ENCODE measurements around the gene PRKCH. TPM values are rescaled to one million over a fixed set of nuclear protein-coding genes. Genes with fewer than 3 reads are reported as not detected.

The PRKCH gene
- total RNA-seq, 1 experiment from 2014 or later = 3.5 TPM

DNA sequence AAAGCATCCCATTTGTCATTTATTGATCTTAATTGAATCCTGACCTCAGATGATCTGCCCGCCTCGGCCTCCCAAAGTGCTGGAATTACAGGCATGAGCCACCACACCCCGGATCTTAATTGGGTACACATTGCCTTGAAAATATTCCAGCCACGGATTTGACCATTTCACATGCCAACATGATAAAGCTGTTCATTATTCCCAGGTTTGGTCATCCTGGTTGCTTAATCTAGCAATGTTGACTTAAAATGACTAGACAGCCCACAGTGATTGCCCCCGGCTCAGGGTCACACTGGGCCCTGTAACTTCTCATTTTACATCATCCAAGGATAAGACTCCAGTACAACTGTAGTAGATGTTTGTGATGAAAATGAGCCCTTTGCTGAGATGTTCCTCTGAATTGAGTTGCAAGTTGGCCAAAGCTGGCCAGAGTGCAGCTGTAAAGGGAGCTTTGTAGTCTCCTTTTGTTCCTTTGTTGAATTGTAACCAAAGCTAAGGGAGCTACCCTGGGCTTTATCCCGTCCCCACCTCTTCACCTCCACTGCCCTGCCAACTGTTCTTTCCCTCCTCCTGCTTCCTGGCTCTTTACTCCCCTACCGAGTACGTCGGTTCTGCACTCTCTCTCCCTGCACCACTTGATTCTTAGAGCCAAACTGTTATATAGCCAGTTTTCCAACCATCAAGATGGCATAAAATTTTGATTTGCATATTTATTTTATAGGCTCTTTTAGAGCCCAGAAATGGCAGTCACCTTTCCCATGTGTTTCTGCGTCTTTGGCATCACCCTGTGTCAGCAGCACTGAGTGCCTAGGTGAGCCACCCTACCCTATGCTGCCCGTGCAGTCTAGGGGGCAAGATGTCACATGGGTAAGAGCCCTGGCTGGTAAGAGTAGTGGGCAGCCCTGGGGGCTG, 232.6 kb downstream of the PRKCH start:
- peak; percentile 90 for DNase-seq (ENCODE audit: low spot score)

DNA sequence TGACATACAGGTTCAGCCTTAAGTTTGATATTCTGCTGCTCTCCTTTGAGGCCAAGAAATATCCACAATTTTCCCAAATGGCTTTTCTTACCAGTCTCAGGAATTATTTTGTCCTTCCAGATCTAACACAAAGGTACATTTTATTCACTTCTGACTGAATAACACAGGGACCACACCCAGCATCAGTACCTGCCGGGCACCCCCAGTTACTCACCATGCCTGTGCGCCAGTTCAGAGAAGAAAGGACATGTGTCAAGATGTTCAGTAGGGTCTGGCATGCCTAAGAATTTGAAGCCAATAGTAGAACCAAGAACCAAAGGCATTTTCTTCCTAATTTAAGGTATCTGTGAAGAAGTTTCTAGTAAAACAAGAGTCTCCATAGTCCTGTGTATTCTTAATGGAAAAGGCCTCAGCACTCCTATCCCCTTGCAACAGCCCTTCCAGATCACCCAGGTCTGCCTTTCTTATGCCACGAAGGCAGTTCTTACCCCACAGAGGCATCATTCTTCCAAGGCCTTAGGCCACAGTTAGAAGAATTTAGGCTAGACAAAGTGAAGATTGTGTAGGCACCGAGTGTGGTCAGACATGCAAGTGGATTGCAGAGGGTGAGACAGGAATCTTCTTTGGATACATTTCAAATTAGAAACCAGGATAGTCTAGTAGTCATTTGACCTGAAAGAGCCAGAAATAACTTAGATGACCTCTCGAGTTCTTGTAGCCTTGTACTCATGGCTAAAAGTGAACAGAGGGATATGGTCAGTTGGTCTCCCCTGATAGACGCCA, 233.9 kb downstream of the PRKCH start:
- DNase-seq (ENCODE audit: low spot score) = no peak

DNA sequence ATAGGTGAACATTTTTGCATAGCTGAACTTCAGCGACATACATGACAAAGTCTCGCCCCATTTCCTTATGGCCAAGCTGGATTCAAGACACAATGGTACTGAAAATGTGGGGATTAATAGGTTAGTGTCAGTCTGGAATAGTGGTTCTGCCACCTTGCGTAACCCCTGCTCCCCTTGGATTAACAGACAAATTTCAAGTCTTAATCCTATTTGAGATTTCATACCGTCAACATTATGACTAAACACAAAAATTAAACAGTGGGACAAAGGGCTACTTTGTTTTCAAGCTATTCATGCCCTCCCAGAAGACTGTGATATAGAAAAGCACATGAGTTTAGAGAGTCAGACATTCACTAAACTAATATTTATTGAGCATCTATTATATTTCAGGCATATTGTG, 235.1 kb downstream of the PRKCH start:
- no peak for DNase-seq (ENCODE audit: low spot score)

DNA sequence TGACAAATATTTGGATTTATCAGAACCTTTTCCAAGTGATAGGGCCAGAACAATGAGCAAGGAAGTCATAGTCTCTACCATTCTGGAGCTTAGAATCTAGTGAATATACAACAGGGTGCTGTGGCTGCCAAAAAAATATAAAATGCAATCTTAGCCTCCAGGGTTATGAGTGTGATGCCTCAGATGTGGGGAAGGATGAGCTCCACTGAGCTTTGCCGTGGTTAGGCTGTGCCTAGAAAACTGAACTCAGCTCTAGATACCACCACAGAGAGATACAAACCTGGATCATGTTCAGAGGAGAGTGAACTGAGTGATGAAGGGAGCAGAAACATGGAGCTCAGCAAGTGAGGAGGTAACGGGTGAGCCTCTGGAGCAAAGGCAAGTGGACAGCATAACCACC, 235.9 kb downstream of the PRKCH start:
- DNase-seq (ENCODE audit: low spot score) = no peak

DNA sequence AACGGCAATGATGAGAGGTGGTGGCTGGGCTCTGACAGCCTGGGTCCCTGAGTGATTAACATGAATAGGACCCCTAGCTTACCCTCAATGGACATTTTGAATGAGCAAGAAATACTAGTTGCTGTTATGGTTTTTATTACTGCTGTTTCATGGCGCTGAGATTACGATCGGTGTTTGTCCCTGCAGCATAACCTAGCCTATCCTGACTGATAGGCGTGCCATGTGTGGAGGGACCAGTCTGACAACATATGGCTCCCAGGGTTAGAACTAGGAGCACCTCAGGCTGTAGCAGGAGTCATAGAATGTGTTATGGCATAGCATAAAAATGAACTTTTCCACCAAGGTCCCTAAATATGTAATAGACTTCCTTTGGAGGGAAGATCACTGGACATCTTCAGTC, 236.5 kb downstream of the PRKCH start:
- DNase-seq (ENCODE audit: low spot score) = no peak

DNA sequence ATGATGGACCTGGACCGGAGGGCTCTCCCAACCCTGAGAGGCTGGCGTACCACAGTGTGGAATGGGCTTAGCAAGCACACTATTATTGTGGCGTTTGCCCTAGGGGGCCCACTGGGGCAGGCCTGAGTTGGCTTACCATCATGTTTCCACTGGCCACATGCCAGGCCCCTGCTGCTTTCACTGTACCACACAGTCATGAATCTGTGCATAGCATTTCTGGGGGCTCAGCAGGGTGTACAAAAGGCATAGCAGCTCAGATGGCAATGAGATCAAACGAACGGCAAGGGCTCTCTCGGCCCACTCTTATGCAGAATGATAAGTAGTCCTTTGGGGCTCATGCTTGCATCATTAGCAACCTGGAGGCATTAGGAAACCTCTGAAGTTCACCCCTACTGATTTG, 236.9 kb downstream of the PRKCH start:
- no peak for DNase-seq (ENCODE audit: low spot score)

DNA sequence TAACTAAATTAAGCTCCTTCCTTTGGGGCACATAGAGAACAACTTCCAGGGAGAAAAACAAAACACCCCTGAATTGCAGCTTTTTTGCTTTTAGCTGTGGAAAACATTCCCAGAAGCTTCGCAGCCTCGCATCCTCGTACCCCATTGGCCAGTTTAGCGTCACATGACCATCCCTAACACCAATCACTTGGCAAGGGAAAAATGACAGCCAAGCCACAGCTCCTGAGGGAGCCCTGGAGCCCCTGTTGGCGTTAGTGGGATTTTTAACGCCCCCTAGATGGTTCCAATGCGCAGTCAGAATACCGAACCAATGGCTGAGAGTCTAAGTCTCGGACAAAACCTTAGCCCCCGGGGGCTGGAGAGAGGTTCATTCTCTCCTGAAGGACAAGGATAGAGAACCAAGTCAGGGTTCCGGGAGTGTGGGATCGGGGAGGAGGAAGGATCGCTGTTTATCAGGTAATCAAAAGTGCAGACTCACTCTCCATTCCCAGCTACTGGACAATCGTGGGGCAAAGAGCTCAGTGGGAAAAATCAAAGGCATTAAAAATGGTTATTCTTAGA, 238.3 kb downstream of the PRKCH start:
- no peak for DNase-seq (ENCODE audit: low spot score)

DNA sequence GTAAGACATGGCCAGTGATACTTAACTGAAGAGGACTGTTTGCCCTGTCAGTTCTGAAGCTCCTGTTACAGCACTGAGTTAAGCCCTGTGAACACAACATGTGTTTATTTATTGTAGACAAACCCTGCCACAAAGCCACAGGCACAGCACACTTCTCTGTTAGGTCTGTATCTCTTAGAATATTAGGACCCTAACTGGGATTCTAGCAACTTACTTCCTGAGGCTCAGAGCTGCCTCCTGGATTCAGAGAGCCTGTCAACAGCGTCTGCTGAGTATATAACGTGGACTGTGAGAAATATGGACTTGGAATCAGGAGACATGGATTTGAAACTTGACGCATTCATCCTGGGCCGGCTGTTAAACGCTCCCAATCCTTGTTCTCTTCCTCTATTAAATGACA, 238.9 kb downstream of the PRKCH start:
- no peak for DNase-seq (ENCODE audit: low spot score)

DNA sequence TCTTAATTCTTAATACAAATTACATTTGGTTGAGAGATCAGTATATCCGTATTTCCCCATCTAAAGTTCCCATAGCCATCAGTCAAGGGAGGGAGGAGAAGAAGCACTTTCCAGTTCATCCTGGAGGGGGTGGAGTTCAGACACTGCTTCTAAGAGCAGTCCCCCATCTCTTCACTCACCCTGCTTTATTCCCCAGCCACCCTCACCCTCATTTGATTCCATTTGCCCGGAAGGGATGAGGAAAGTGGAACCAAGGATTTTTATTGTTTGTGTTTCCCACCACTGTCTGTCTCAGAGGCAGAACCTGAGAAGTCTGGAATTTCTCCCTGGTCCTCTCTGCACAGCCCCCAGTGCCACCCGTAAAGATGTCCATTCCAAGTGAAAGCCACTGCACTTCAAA, 239.7 kb downstream of the PRKCH start:
- peak; percentile 74 for DNase-seq (ENCODE audit: low spot score)

DNA sequence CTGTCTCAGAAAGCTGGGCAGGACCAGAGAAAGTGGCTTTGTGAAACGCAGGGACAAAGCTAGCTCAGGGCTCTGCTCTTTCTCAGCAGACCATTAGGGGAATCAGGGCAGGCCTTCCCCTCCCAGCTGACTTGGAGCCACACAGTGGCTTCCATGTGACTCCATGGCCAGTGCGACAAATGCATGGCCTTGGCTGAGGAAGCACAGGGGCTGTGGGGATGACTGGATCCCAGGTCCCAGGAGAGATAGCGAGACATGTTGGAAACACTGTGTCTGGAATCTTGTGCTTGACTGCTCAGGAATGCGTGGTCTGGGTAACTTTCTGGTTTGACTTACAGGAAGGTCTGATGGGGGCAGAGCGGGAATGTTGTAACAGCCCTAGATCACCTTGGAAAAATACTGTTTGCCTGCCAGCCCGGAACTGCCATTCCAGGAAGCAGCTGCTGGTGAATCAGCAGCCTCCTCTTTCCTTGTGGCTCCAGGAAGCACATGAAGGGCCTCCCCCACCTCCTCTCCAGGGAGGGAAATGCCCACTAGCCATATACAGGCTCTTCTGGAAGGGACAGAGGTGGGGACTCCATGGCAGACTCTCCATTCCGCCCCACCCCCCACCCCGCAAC, 240.4 kb downstream of the PRKCH start:
- peak; percentile 98 for DNase-seq (ENCODE audit: low spot score)

DNA sequence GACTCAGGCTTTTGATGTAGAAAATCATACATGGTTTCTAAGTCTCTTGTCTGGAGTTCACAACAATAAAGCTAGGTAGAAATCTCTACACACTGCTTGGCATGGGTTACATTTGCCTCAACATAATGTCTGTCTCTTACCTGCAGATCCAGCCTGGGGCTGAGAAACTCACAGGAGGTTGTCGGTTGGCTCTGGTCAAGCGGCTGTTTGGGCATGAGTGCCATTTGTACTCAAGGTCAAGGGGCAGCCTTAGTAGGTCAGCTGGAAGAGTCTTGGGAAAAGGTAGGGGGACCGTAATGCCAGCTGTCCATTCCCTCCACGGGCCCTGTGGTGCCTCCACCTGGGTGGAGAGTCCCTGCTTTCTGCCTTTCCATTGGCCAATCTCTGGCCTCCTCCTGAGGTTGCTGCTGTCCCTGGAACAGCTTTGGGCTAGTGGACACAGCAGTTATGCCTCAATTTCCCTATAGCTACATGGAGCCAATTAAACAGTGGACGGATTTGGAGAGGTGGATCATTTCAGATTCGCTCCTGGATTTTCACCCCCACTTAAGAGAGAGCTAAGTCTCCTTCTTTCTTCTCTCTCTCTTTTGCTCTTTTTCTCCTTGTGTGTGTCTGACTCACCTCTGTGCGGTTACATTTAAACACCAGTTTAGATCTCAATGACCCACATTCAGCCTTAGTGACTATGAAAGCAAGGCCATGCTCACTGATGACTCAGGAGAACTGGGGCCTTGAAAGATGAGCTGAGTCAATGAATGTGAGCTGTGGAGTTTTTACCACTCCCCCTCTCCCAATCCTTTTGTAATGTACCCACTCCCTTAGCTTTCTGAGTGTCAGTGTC, 241.2 kb downstream of the PRKCH start:
- peak; percentile 96 for DNase-seq (ENCODE audit: low spot score)

DNA sequence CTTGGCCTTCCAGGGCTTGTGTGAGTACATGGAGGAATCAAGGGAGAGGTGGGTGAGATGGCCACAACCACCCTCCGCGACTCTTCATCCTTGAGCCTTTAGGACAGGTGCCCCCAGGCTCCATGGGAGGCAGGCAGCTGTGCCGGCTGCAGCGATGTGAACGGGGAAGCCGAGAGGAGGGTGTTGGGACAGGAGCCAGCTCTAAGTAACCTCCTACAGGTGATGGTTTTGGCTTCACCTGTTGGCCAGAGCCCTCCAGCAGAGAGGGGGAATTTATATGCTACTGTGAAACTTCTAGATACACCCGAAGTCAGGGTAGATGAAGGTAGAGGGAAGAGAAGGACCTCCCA, 241.8 kb downstream of the PRKCH start:
- DNase-seq (ENCODE audit: low spot score) = no peak

DNA sequence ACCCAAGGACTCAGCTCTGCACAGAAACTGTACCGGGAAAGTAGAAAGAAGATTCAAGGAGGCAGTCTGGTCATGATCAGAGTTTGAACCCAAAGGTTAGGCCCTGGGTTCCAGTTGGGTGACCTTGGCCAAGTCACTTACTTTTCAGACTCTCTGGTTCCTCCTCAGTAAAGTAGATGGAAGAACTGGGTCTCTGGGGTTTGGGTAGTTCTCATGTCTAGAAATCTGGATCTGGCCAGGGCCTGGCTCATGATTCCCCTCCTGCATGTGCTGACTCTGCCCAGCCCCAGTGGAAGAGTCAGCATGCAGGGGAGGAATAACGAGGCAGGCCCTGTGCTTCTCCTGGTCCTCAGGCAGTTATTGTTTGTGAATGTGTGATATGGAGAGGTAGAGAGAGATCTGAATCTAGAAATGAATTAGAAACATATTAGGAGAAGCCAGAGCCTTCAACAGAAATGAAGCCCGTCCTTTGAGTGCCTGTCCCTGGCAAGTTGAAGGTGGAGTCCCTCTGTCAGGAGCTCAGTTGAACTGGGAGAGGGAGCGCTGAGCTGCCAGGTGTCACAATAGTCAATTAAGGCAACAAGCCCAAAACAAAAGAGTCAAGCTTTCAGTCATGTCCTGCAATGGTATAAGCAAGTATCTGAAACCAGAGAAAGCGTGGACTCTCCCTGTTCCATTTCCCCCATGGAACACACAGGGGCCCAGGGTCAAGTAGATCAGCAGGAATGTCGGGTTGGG, 242.7 kb downstream of the PRKCH start:
- DNase-seq (ENCODE audit: low spot score) = no peak

DNA sequence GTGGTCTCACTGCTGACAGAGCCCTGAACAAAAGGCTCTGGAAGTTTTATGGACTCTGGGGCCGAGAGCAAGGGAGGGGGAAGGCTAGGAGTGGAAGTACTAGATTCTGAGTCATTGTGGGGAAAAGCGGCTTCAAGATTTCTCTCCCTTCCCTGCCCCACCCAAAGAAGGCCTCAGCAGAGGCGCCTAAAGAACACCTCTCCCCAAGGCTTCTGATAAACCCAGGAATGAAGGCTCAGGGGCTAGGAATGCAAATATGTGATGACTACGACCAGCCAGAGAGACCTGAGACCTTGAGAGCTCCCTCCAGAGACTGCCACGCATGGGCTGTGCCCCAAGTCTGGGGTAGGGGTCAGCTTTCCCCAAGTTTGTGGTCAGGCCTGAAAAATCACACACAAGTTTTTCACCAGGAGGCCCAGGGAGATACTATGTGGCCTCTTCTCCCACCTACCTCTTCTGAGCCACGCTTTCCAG, 243.3 kb downstream of the PRKCH start:
- DNase-seq (ENCODE audit: low spot score) = peak; percentile 96

DNA sequence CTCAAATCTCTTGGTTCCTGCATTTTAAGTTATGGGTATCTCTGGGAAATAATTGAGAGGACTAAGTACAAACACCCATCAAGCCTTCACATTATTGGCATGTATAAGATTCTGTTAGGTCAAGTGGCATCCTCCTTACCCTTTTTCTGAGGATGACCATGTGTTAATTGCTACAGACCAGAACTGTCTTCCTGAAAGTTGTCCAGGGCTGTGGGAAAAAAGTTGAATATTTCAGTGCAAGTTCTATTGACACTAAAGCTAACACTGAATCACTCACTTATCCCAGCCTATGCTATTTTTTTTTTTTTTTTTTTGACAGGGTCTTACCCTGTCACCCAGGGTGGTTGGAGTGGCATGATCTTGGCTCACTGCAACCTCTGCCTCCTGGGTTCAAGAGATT, 243.8 kb downstream of the PRKCH start:
- DNase-seq (ENCODE audit: low spot score) = no peak

DNA sequence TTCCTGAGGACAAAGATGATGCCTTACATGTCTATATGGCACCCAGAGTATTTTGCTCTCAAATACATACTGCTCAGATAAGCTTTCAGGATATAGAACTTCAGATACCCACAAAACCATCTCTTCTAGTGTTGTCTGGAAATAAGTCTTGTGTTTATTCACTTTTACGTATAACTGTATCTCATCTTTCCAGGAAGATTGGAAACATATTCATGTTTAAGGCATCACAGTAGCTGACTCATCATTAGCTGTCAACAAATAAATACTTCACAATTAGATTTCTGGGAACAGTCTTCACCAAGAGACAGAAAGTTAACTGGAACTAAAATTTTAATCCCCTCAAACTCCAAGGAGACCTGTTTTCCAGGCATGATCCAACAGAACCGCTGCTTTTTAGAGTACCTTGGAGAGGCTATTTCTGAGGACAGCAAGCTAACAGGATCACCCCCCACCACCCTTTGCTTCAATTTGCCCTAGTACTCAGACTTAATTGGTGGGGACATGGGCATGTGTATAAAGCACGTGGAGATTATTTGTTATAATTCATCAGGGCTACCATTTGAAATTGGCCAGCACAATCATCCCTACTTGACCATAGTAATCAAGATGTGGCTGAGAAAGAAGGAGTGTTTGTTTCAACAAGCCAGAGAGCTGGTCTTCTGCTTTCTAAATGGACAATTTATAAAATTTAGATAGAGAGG, 244.6 kb downstream of the PRKCH start:
- DNase-seq (ENCODE audit: low spot score) = peak; percentile 57

DNA sequence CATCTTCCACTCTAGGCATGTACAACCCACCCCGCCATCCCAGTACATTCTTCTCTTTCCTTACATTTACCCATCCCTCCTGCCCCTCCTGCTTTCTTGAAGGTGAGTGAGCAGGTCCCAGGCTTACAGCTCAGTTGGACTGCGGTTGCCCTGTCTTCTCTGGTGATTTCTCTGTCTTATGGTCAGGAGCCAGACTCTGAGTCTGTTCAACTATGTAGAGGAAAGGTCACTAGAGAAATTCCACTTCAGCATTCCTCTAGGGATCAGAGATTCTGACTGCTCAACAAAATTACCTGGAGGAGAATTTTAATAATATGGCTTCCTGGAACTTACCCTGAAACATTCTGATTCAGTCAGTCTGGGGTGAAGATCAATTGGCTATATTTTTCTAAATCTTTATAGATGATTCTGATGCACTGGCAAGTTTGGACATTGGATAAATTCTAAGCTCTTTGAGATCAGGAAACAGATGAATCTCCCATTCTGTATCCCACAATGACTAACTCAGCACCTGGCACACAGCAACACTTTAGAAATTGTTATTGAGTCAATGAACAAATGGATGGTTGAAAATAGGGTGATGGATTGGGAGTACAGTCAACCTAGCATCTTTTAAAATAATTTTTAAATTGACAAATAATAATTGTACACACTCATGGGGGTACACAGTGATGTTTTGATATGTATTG, 245.3 kb downstream of the PRKCH start:
- DNase-seq (ENCODE audit: low spot score) = peak; percentile 69

DNA sequence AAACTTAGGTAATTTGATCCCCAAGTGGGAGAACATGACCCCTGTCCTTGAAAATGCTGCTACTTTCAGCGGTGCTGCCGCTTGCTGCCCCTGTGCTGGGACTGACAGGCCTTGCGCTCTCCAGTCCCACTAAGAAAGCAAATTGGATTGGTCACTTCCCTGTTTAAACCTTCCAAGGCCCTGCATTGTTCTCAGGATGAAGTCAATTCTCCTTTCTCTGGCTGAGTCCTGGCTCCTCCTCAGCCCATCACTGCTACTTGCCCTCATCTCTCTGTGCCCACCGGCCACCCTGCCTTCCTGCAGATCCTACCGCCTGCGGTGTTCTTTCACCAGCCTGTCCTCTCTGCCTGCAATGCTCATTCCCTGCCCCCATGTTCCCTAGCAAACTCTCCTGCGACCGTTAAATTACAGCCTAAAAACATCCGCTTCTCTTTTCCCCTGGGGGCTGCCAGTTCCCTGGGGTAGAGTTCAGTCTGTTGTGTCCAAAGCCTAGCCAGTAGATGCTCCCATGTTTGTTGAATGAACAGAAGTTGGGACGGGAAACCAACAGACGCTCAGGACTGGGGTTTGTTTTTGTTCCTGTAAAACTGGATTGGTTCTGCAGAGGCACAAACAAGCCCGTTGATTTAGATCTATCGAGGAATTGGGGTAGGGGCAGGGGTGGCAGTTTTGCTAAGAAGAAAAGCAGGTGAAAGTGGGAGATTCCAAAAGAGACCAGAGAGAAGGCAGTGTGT, 246.6 kb downstream of the PRKCH start:
- DNase-seq (ENCODE audit: low spot score) = no peak

DNA sequence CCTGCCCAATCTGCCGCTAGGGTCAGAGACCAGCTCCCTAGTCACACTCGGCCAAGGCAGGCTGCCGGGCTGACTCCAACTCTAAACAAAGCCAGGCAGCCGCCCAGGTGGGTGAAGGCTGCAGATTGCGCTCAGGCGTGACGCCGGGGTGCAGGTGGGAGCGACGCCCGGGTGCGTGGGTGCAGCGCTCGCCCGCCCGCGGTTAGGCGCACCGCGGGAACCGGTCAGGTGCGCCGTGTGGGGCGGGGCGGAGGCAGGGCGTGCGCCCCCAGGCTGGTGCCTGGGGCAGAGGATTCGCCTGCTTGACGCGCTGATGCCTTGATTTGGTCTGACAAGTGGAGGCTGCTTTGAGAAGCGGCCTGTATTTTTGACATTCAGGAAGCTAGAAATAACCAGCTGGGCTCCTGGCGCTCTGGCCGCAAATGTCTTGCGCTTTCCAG, 247.2 kb downstream of the PRKCH start:
- no peak for DNase-seq (ENCODE audit: low spot score)

All from A172 (cell line).